Adrenal gland (tissue), 12 donors: ENCODE measurements around the gene RHBDL1. TPM values are rescaled to one million over a fixed set of nuclear protein-coding genes. Genes with fewer than 3 reads are reported as not detected.
A peak's percentile ranks its signal among the peaks of the same experiment; 100 is the strongest.

Source experiments
- DNase-seq, 7 donors: peaks; one replicate each; pipeline ENCODE4 v3.0.0-alpha.2; 2019 to 2020
- H3K27ac ChIP-seq, 5 donors: fragments of 200-600 bp; sonication (generic) in 4 of 5; 1 replicate in 3 of 5; 2 replicates in 2 of 5; pipeline versions ENCODE4 v1.5.1 to v1.8.0; 2016 to 2020; ENCODE audit warnings: mild to moderate bottlenecking in 1 of 5
- H3K27me3 ChIP-seq: fragments of 200-600 bp; 2 replicates; pipeline ENCODE4 v1.8.0; 2021
- H3K36me3 ChIP-seq, 2 donors: fragments of 200-600 bp; replicated peaks in 1 of 2; 1 replicate in 1 of 2; 2 replicates in 1 of 2; pipeline versions ENCODE4 v1.5.1 to v1.8.0; 2018 to 2022
- H3K4me1 ChIP-seq, 2 donors: fragments of 200-600 bp; replicated peaks in 1 of 2; 1 replicate in 1 of 2; 2 replicates in 1 of 2; pipeline versions ENCODE4 v1.5.1 to v1.8.0; 2018 to 2021
- H3K4me3 ChIP-seq, 4 donors: fragments of 200-600 bp; sonication (generic) in 3 of 4; one replicate each; pipeline ENCODE4 v1.5.1; 2016 to 2018
- H3K9me3 ChIP-seq, 3 donors: fragments of 200-600 bp; sonication (generic) in 1 of 3; replicated peaks in 1 of 3; 1 replicate in 2 of 3; 2 replicates in 1 of 3; pipeline versions ENCODE4 v1.5.1 to v1.8.0; 2016 to 2021
- POLR2A ChIP-seq, 2 donors: fragments of 450-650 bp; IDR thresholded peaks; one replicate each; pipeline ENCODE4 v1.6.1; 2017; ENCODE audit warnings: antibody characterized with exemption in 2 of 2, mild to moderate bottlenecking in 2 of 2, moderate library complexity in 1 of 2
- WGBS, 4 donors: extraction: QIAGEN DNeasy Blood & Tissue Kit in 2 of 4; methylation state at CpG; one replicate each; pipeline versions ENCODE4 v1.1.5 to v1.1.7; 2013 to 2017; 5-methylcytosine and 5-hydroxymethylcytosine counted together
- intact Hi-C, 2 donors: fragments of 100-400 bp; cut with DNase I; formaldehyde crosslinking; loops; one replicate each; pipeline versions ENCODE4 v1.14.1 to v1.15.0; 2022 to 2023
- polyA plus RNA-seq, 3 donors: library from polyadenylated mRNA; stranded (reverse); fragments of 200-250 nt in 2 of 3; fragments of 350-450 nt in 1 of 3; fragmentation: Illumina TruSeq in 1 of 3; extraction: RNeasy Lipid Tissue Mini Kit (QIAGEN cat#74804) in 1 of 3; gene quantifications; one replicate each; pipeline ENCODE4 v1.2.3, GENCODE V29; 2013 to 2014
- total RNA-seq, 9 donors: library from RNA; depleted of rRNA in 4 of 9; stranded (reverse); fragments of >200 nt in 4 of 9; fragments of 120-200 nt in 1 of 9; fragmentation: NEBNext Ultra II Directional in 1 of 9; extraction: Animal tissue kit (Norgen Biotek cat#: 25700) in 1 of 9; gene quantifications; one replicate each; pipeline versions ENCODE4 v1.1.0 to v1.2.4, GENCODE V29; 2013 to 2023
- TF ChIP-seq, protein P1 (sequence below), 6 experiments: fragments of 450-650 bp in 4 of 6; fragments of 200-600 bp in 2 of 6; sonication (generic) in 1 of 6; IDR thresholded peaks; 1 replicate in 5 of 6; 2 replicates in 1 of 6; pipeline versions ENCODE4 v1.5.1 to v1.8.0; 2016 to 2021; ENCODE audit warnings: antibody characterized with exemption in 6 of 6, mild to moderate bottlenecking in 2 of 6, moderate library complexity in 1 of 6
- donor health status: healthy with polysubstance abuse.
- donor health status: Bipolar disorder and iron deficiency.
- donor health status: DM: yes; HTN: yes; CAD: no.
- donor health status: DM: no; HTN: no; CAD: no.
- donor health status: DM: no; HTN: no; CAD: no.
- donor health status: DM: yes; HTN: yes; CAD: no.

The RHBDL1 gene
- total and polyA plus RNA-seq, 12 donors, result 0.13 to 21.1 (median 3.8) TPM

DNA sequence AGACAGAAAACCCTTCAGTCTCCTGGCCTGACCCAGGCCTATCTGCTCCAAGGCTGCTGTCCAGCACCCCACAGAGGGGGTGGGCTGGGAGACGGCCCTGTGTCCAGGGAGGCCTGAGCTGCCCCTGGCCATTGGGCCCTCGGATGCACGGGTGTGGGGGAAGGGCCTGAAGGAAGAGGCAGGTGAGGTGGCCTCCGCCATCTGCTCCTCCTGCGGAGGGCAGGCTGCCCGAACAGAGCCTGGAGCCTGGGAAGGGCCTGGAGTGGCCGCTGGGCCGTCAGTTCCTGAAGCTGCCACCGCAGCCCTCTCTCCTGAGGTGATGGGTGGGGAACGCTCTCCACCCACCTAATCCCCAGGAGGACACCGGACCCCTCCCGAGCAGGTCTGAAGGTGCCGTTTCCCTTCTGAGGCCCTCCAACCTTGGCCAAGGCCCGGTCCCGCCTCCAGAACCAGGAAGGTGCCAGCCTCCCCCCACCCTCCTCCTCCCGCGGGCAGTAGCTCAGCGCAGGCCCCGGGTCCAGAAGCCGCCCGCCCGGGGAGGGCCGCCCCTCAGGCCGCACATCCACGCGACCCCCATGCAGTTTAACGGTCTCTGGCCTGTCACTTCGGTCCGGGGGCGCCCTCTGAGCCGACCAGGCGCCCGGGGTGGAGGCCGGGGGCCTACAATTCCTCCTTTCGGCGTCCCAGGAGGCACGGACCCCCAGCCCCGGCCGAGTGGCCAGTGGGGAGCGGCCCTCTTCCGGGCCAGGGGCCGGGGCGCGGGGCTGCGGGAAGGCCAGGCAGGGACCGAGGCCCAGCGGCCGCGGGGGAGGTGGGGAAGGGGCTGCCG is 29.3 kb downstream of the RHBDL1 start:
- no peaks in the 10 kb centered on the region for H3K9me3 ChIP-seq
- no peak overlapping the region for H3K4me3 ChIP-seq
- peaks cover 69% of the 10 kb centered on the region for H3K27me3 ChIP-seq
- WGBS, 4 donors, result 9 to 31% (median 10%) methylated on average over 5 to 50 of the region's 50 CpGs
- peak overlapping the region in 1 of 5 donors; percentile 52 for H3K27ac ChIP-seq
- intact Hi-C loops, result loop anchor here in 1 of 2 donors (5.0 kb wide), 1 partner anchor 78 kb away; no protein-coding TSS in a partner anchor
- DNase-seq, result no peak
- TF ChIP-seq, protein P1, sequence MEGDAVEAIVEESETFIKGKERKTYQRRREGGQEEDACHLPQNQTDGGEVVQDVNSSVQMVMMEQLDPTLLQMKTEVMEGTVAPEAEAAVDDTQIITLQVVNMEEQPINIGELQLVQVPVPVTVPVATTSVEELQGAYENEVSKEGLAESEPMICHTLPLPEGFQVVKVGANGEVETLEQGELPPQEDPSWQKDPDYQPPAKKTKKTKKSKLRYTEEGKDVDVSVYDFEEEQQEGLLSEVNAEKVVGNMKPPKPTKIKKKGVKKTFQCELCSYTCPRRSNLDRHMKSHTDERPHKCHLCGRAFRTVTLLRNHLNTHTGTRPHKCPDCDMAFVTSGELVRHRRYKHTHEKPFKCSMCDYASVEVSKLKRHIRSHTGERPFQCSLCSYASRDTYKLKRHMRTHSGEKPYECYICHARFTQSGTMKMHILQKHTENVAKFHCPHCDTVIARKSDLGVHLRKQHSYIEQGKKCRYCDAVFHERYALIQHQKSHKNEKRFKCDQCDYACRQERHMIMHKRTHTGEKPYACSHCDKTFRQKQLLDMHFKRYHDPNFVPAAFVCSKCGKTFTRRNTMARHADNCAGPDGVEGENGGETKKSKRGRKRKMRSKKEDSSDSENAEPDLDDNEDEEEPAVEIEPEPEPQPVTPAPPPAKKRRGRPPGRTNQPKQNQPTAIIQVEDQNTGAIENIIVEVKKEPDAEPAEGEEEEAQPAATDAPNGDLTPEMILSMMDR (IDR thresholded peaks at IDR 0.05), result no peak
- no peak for TF ChIP-seq POLR2A (IDR thresholded peaks at IDR 0.05)
- H3K4me1 ChIP-seq, result peaks cover 4 to 8% of the 10 kb centered on the region in 2 donors
- no peaks in the 10 kb centered on the region for H3K36me3 ChIP-seq

DNA sequence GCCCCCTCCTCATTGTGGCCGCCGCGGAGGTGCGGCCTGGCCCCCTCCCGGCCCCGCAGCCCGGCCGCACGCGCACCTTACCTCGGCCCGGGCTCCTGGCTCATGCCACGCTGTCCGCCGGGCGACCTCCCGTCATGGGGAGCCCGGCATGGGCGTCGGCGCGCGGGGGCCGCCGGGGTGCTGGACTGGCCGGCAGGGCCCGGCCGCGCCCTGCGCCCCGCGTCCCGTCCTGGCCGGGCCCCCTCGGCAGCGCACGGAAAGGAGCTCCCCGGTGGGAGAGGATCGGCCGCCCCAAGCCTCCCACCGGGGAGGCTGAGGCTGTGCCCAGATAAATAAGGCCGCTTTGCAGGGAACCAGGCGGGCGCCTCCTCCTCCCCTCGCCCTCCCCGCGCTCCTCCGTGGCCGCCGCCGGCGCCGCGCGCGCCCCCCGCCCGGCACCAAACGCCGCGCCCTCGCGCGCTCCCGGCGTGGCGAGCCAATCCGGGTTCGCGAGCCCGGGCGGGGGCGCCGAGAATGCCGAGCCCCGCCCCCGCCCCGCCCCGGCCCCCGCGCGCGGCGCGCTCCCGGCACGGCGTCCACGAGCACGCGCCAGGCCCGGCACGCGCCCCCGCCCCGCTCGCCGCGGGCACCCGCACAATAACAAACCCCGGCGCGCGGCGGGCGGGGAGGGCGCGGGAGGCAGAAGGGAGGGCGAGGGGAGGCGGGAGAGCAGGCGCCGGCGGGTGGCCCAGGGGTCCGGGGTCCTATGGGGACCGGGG is 30.1 kb downstream of the RHBDL1 start, which contains the start of gene FBXL16:
TSS of gene FBXL16 (minus strand) at position 371 of the 758 bp plus-strand sequence. CDS start 8,396 bp downstream, outside the sequence.
- no peak for TF ChIP-seq POLR2A (IDR thresholded peaks at IDR 0.05)
- TF ChIP-seq, protein P1 (IDR thresholded peaks at IDR 0.05), result no peak
- H3K27ac ChIP-seq, result peak within 1 kb of the TSS in 1 of 5 donors; percentile 52
- no peak within 1 kb of the TSS for H3K4me3 ChIP-seq
- intact Hi-C loops, result loop anchor here in 1 of 2 donors (5.0 kb wide), 1 partner anchor 77 kb away; no protein-coding TSS in a partner anchor
- H3K36me3 ChIP-seq, result no peaks in the 10 kb centered on the region
- 0 to 1% (median 1%) methylated on average over 1 to 115 of the region's 115 CpGs; no CpG with 5 or more reads in 1 of the 4 donors for WGBS, 4 donors
- peaks cover 3 to 4% of the 10 kb centered on the region in 2 donors for H3K4me1 ChIP-seq
- DNase-seq, result no peak
- H3K27me3 ChIP-seq, result peaks cover 60% of the 10 kb centered on the region
- no peaks in the 10 kb centered on the region for H3K9me3 ChIP-seq

DNA sequence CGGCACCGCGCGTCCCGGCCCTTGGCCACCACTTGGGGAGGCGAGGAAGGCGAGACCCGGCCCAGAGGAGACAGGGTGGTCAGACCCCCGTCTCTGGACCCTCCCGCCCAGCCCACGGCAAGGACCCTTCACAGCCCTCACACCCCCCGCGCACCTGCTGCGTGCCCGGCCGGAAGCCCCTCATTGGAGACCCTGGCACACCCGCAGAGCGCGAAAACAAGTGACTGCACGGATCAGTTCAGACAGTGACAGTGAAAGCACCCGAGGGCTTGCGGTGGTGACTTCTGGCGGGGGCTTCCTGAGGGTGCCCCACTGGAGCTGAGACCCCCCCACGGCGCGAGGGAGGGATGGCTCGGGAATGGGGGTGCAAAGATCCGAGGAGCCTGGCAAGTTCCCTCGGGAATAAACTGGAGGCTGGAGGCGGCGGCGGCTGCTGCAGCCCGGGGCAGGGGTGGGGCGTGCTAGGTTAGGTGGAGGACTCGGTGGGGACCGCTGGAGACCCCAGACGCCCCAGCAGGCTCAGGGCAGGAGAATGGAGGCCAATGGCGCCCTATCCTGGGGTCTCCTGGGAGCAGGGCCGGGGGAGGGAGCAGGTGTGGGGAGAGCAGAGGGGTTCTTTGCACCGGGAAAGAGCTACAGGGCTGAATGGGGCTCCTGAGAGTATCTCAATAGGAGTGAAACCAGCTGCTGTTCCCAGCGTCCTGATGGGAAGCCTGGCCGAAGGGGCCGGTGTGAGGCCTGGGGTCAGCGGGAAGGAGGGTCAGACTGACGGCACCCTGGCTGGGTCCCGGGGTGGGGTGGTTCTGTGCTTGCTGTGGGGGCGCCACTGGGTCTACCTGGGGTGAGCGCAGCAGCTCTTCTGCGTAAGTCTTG is 31.0 kb downstream of the RHBDL1 start:
- Histone ChIP-seq H3K27ac (peak overlapping the region in 1 of 5 donors; percentile 44), H3K9me3 (no peaks in the 10 kb centered on the region), H3K4me1 (no peaks in the 10 kb centered on the region), H3K27me3 (peaks cover 58% of the 10 kb centered on the region), H3K36me3 (no peaks in the 10 kb centered on the region), H3K4me3 (no peak overlapping the region)
- intact Hi-C loops, result loop anchor here in 1 of 2 donors (5.0 kb wide), 1 partner anchor 76 kb away; no protein-coding TSS in a partner anchor
- WGBS, 4 donors, result 5 to 6% (median 5%) methylated on average over 20 to 49 of the region's 49 CpGs; no CpG with 5 or more reads in 1 of the 4 donors
- TF ChIP-seq, protein P1 (IDR thresholded peaks at IDR 0.05), result no peak
- no peak for TF ChIP-seq POLR2A (IDR thresholded peaks at IDR 0.05)
- DNase-seq, result no peak
